Esophagus (tissue), 2 donors: Measurements from ENCODE around the gene ZSWIM4. TPM values are rescaled to one million over a fixed set of nuclear protein-coding genes. Genes with fewer than 3 reads are reported as not detected.

Experiments
- H3K27ac ChIP-seq, 2 donors: one replicate each; pipeline ENCODE4 v1.5.1; 2013; ENCODE audit warnings: low read depth in 2 of 2, mild to moderate bottlenecking in 2 of 2, inconsistent platforms in 1 of 2, low read length in 1 of 2, moderate library complexity in 1 of 2
- H3K27me3 ChIP-seq, 2 donors: one replicate each; pipeline ENCODE4 v1.6.1; 2013; ENCODE audit warnings: low read length in 2 of 2, control low read depth in 1 of 2, mild to moderate bottlenecking in 1 of 2; ENCODE audit not compliant: insufficient read depth in 2 of 2, control insufficient read depth in 1 of 2
- H3K36me3 ChIP-seq, 2 donors: one replicate each; pipeline ENCODE4 v1.6.1; 2013; ENCODE audit warnings: low read length in 1 of 2; ENCODE audit not compliant: control insufficient read depth in 2 of 2, insufficient read depth in 2 of 2
- H3K4me1 ChIP-seq, 2 donors: one replicate each; pipeline ENCODE4 v1.6.1; 2013; ENCODE audit warnings: low read length in 1 of 2; ENCODE audit not compliant: control insufficient read depth in 2 of 2, insufficient read depth in 2 of 2
- H3K4me3 ChIP-seq, 2 donors: one replicate each; pipeline ENCODE4 v1.5.1; 2013; ENCODE audit warnings: low read length in 2 of 2, mild to moderate bottlenecking in 2 of 2, low read depth in 1 of 2, moderate library complexity in 1 of 2
- H3K9me3 ChIP-seq, 2 donors: one replicate each; pipeline ENCODE4 v1.6.1; 2013; ENCODE audit warnings: mild to moderate bottlenecking in 2 of 2, low read depth in 1 of 2, low read length in 1 of 2, moderate library complexity in 1 of 2; ENCODE audit not compliant: control insufficient read depth in 2 of 2, insufficient read depth in 1 of 2
- WGBS, 2 donors: extraction: QIAGEN DNeasy Blood & Tissue Kit; methylation state at CpG; one replicate each; pipeline ENCODE4 v1.1.7; 2013; 5-methylcytosine and 5-hydroxymethylcytosine counted together
- polyA plus RNA-seq, 2 donors: library from polyadenylated mRNA; stranded (reverse); fragments of 200-250 nt; gene quantifications; one replicate each; pipeline ENCODE4 v1.2.3, GENCODE V29; 2013
- donor health status: healthy with polysubstance abuse.
- donor health status: Bipolar disorder and iron deficiency.

Gene ZSWIM4
- polyA plus RNA-seq, 2 donors, result 10.1 to 17.0 TPM

GRCh38 chr19:13856497-13856896 lies 61.3 kb downstream of the ZSWIM4 start:
- H3K27me3 ChIP-seq, result no peaks in the 10 kb centered on the region
- H3K27ac ChIP-seq, result no peak overlapping the region
- no peaks in the 10 kb centered on the region for H3K9me3 ChIP-seq
- H3K4me3 ChIP-seq, result no peak overlapping the region
- peaks cover 0 to 4% of the 10 kb centered on the region in 2 donors for H3K4me1 ChIP-seq
- 60 to 75% methylated on average over 2 of the region's 2 CpGs for WGBS, 2 donors
- no peaks in the 10 kb centered on the region for H3K36me3 ChIP-seq

GRCh38 chr19:13859361-13859880 lies 64.2 kb downstream of the ZSWIM4 start:
- H3K36me3 ChIP-seq, result no peaks in the 10 kb centered on the region
- no peak overlapping the region for H3K4me3 ChIP-seq
- 93 to 96% methylated on average over 3 of the region's 3 CpGs for WGBS, 2 donors
- peaks cover 0 to 5% of the 10 kb centered on the region in 2 donors for H3K4me1 ChIP-seq
- H3K9me3 ChIP-seq, result no peaks in the 10 kb centered on the region
- peak overlapping the region in 1 of 2 donors; percentile 0 for H3K27ac ChIP-seq
- peaks cover 0 to 2% of the 10 kb centered on the region in 2 donors for H3K27me3 ChIP-seq

DNA sequence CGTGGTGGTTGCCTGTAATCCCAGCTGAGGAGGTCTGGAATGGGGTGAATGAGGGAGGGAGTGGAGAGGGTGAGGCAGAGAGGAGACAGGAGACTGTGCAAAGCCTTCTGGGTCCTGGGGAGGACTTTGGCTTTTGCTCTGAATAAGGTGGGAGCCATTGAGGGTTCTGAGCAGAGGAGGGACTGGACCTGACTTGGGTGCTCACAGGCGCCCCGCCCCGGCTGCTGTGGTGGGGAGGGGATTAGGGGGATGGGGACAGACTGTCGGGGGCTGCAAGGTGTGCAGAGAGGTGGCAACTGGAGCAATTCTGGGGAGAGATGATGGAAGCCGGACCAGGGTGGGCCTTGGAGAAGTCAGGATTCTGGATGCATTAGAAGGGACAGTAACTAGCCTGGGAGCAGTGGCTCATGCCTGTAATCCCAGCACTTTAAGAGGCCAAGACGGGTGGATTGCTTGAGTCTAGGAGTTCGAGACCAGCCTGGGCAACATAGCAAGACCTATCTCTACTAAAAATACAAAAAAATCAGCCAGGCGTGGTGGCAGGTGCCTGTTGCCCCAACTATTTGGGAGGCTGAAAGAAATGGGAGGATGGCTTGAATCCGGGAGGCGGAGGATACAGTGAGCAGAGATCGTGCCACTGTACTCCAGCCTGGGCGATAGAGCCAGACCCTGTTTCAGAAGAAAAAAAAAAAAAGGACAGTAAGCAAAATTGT lies 65.6 kb downstream of the ZSWIM4 start:
- Histone ChIP-seq H3K9me3 (no peaks in the 10 kb centered on the region), H3K27me3 (peaks cover 0 to 2% of the 10 kb centered on the region in 2 donors), H3K4me1 (peaks cover 0 to 5% of the 10 kb centered on the region in 2 donors), H3K27ac (peak overlapping the region; percentile 86 to 91), H3K4me3 (no peak overlapping the region), H3K36me3 (no peaks in the 10 kb centered on the region)
- 80% methylated on average over 13 of the region's 13 CpGs for WGBS, 2 donors

DNA sequence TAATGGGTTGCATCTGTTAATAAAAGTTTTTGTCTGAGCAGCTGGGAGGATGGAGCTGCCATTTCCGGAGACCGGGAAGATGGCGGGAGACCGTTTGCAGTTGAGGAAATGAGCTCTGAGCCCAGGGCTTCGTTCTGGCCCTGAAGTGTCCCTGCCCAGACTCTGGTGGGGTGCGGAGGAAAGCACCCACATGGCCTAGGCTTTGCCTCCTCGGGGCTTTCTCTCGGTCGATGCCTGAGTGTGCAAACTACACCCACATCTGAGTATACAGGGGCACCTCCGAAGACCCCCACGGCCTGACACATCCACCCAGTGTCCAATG lies 66.1 kb downstream of the ZSWIM4 start:
- Histone ChIP-seq H3K4me3 (peak overlapping the region in 1 of 2 donors; percentile 53), H3K27ac (peak overlapping the region; percentile 86 to 91), H3K27me3 (peaks cover 0 to 2% of the 10 kb centered on the region in 2 donors), H3K9me3 (no peaks in the 10 kb centered on the region), H3K4me1 (peaks cover 0 to 5% of the 10 kb centered on the region in 2 donors), H3K36me3 (no peaks in the 10 kb centered on the region)
- 16 to 22% methylated on average over 11 of the region's 11 CpGs for WGBS, 2 donors

DNA sequence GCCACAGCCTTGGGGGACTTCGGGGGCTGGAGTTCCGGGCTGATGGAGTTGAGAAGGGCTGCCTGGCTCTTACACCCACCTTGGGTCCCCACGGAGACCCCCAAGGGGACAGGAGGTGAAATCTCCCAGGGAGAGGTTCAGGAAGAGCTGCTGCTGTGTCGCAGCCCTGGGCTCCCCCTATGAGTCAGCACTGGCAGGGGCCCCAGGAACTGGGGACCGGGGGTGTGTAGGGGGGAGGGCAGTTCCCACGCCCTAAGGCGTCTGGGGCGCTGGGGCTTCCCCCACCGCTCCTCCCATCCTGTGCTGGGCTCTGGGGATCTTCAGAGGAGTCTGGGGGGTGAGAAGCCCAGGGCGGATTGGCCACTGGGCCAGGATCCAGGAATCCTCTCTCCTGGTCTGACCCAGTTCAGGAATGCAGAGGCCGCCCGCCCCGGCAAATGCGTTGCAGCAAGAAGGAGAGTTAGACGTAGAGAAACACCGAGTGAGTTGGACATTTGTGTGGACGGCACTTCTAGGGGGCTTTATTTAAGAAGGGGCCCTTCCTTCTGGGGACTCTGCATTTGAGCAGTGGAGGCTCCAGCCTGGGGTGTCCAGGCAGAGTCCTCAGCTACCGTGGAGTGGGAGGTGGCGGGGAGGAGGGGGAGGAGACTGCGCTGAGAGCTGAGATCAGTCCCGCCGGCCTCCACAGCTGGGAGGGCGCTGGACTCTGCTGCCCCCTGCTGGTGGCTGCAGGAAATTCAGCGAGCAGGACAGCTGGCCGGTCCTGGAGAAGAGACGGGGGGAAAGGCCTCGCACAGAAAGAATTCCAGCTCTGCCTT lies 66.7 kb downstream of the ZSWIM4 start:
- peaks cover 0 to 5% of the 10 kb centered on the region in 2 donors for H3K4me1 ChIP-seq
- WGBS, 2 donors, result 1 to 2% methylated on average over 27 of the region's 27 CpGs
- H3K27ac ChIP-seq, result peak overlapping the region; percentile 86 to 91
- peaks cover 0 to 2% of the 10 kb centered on the region in 2 donors for H3K27me3 ChIP-seq
- peak overlapping the region; percentile 47 to 53 for H3K4me3 ChIP-seq
- no peaks in the 10 kb centered on the region for H3K36me3 ChIP-seq
- no peaks in the 10 kb centered on the region for H3K9me3 ChIP-seq

DNA sequence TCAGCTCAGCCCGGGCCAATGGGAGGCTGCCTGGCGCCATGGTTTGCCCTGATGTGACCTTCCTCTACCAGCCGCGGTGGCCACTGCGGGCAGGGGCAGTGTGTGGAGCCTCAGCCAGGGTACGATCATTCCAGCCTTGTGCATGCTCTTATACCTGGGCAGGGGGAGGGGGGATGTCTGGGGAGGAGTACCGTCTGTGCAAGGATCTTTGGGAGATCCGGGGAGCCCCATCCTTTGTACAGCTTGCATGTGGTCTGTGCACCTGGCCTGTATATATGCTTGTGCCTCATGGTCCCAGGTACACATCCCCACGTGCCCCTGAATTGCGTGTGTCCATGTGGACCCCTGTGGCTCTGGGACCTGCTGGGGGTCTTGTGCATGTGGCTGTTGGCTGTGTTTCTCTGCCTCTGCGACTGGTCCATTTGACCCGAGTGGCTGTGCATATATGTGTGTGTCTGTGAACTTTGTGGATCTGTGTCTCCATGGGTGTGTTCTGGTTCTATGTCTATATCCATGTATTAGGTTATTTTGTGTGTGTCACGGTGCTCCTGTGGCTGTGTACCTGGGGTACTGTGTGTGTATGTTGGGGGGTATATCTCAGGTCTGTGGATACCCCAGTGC lies 68.9 kb downstream of the ZSWIM4 start:
- H3K4me3 ChIP-seq, result no peak overlapping the region
- H3K27me3 ChIP-seq, result peaks cover 0 to 2% of the 10 kb centered on the region in 2 donors
- WGBS, 2 donors, result 35 to 37% methylated on average over 13 of the region's 13 CpGs
- no peaks in the 10 kb centered on the region for H3K9me3 ChIP-seq
- H3K4me1 ChIP-seq, result peaks cover 0 to 5% of the 10 kb centered on the region in 2 donors
- no peaks in the 10 kb centered on the region for H3K36me3 ChIP-seq
- no peak overlapping the region for H3K27ac ChIP-seq

- Histone ChIP-seq H3K27ac (peak overlapping the region in 1 of 2 donors; percentile 35), H3K4me1 (peaks cover 0 to 5% of the 10 kb centered on the region in 2 donors), H3K27me3 (peaks cover 0 to 2% of the 10 kb centered on the region in 2 donors), H3K4me3 (peak overlapping the region; percentile 51 to 62), H3K9me3 (no peaks in the 10 kb centered on the region), H3K36me3 (no peaks in the 10 kb centered on the region)
- 3 to 8% methylated on average over 47 to 107 of the region's 113 CpGs for WGBS, 2 donors
Observed at GRCh38 chr19:13864667-13865570, 69.7 kb downstream of the ZSWIM4 start.

- Histone ChIP-seq H3K27me3 (peaks cover 0 to 2% of the 10 kb centered on the region in 2 donors), H3K4me1 (peaks cover 0 to 5% of the 10 kb centered on the region in 2 donors), H3K36me3 (no peaks in the 10 kb centered on the region), H3K27ac (peak overlapping the region in 1 of 2 donors; percentile 10), H3K4me3 (peak overlapping the region; percentile 51 to 62), H3K9me3 (no peaks in the 10 kb centered on the region)
- 2% methylated on average over 56 to 82 of the region's 82 CpGs for WGBS, 2 donors
Observed at GRCh38 chr19:13865571-13866462, 70.6 kb downstream of the ZSWIM4 start.
